Measurements from ENCODE around the gene CELSR1. TPM values are rescaled to one million over a fixed set of nuclear protein-coding genes. Genes with fewer than 3 reads are reported as not detected.

The CELSR1 gene
- total RNA-seq, 1 donor from 2014 or later = 27.6 TPM

- Histone ChIP-seq H3K9ac (ENCODE audit: low read length) (peak overlapping the region; percentile 61), H3K4me1 (ENCODE audit: insufficient read depth, low read length) (peaks cover 23% of the 10 kb centered on the region), H3K4me3 (ENCODE audit: insufficient read depth, low read depth, low read length) (no peak overlapping the region), H3K27me3 (ENCODE audit: insufficient read depth, low read length) (peaks cover 7% of the 10 kb centered on the region), H3K36me3 (ENCODE audit: insufficient read depth, low read length) (no peaks in the 10 kb centered on the region), H3K4me2 (ENCODE audit: low read length) (no peak overlapping the region), H4K20me1 (ENCODE audit: insufficient read depth, low read length) (no peaks in the 10 kb centered on the region), H3K9me3 (ENCODE audit: insufficient read depth, low read depth, low read length) (no peaks in the 10 kb centered on the region), H3K79me2 (ENCODE audit: insufficient read depth, low read length) (no peaks in the 10 kb centered on the region), H2AFZ (ENCODE audit: low read depth, low read length) (no peak overlapping the region), H3K27ac (ENCODE audit: low read depth, low read length) (peak overlapping the region; percentile 81)
- peaks cover 2% of the 10 kb centered on the region for H3K27me3 Mint-ChIP-seq (ENCODE audit: low read depth, unreplicated experiment)
- no peak overlapping the region for H3K27ac Mint-ChIP-seq (ENCODE audit: unreplicated experiment)
- no peak for DNase-seq (ENCODE audit: low read depth)
- no peak for FAIRE-seq
- H3K4me3 Mint-ChIP-seq (ENCODE audit: unreplicated experiment) = no peak overlapping the region
- no peak for TF ChIP-seq CTCF (IDR thresholded peaks at IDR 0.05; ENCODE audit: insufficient read depth, low read depth, low read length)
- no peak for TF ChIP-seq EZH2 (IDR thresholded peaks at IDR 0.05; ENCODE audit: insufficient read depth, low read length)
- peaks cover 13% of the 10 kb centered on the region for H3K4me1 Mint-ChIP-seq (ENCODE audit: low read depth, unreplicated experiment)
- H3K9me3 Mint-ChIP-seq (ENCODE audit: unreplicated experiment) = peaks cover 2% of the 10 kb centered on the region
- H3K36me3 Mint-ChIP-seq (ENCODE audit: low read depth, unreplicated experiment) = peaks cover 10% of the 10 kb centered on the region
Measured at GRCh38 chr22:46417769-46418168, 119.7 kb downstream of the CELSR1 start.

- no peaks in the 10 kb centered on the region for H3K36me3 ChIP-seq (ENCODE audit: insufficient read depth, low read length)
- H3K4me2 ChIP-seq (ENCODE audit: low read length) = peak overlapping the region; percentile 76
- no peak overlapping the region for H3K4me3 ChIP-seq (ENCODE audit: insufficient read depth, low read depth, low read length)
- peaks cover 10% of the 10 kb centered on the region for H3K36me3 Mint-ChIP-seq (ENCODE audit: low read depth, unreplicated experiment)
- H3K79me2 ChIP-seq (ENCODE audit: insufficient read depth, low read length) = no peaks in the 10 kb centered on the region
- H3K4me1 Mint-ChIP-seq (ENCODE audit: low read depth, unreplicated experiment) = peaks cover 13% of the 10 kb centered on the region
- H3K4me3 Mint-ChIP-seq (ENCODE audit: unreplicated experiment) = no peak overlapping the region
- H3K9me3 Mint-ChIP-seq (ENCODE audit: unreplicated experiment) = peaks cover 2% of the 10 kb centered on the region
- FAIRE-seq (no peak), DNase-seq (ENCODE audit: low read depth) (peak; percentile 97)
- no peak overlapping the region for H2AFZ ChIP-seq (ENCODE audit: low read depth, low read length)
- H3K9ac ChIP-seq (ENCODE audit: low read length) = peak overlapping the region; percentile 71
- no peaks in the 10 kb centered on the region for H3K9me3 ChIP-seq (ENCODE audit: insufficient read depth, low read depth, low read length)
- peaks cover 2% of the 10 kb centered on the region for H3K27me3 Mint-ChIP-seq (ENCODE audit: low read depth, unreplicated experiment)
- H3K27ac ChIP-seq (ENCODE audit: low read depth, low read length) = peak overlapping the region; percentile 81
- peaks cover 23% of the 10 kb centered on the region for H3K4me1 ChIP-seq (ENCODE audit: insufficient read depth, low read length)
- TF ChIP-seq CTCF (IDR thresholded peaks at IDR 0.05; ENCODE audit: insufficient read depth, low read depth, low read length) (no peak), EZH2 (IDR thresholded peaks at IDR 0.05; ENCODE audit: insufficient read depth, low read length) (no peak)
- no peaks in the 10 kb centered on the region for H4K20me1 ChIP-seq (ENCODE audit: insufficient read depth, low read length)
- peaks cover 7% of the 10 kb centered on the region for H3K27me3 ChIP-seq (ENCODE audit: insufficient read depth, low read length)
- peak overlapping the region; percentile 72 for H3K27ac Mint-ChIP-seq (ENCODE audit: unreplicated experiment)
Measured at GRCh38 chr22:46416891-46417580, 120.4 kb downstream of the CELSR1 start.

GRCh38 chr22:46416520-46416871, 120.9 kb downstream of the CELSR1 start:
- Histone ChIP-seq H2AFZ (ENCODE audit: low read depth, low read length) (no peak overlapping the region), H3K4me1 (ENCODE audit: insufficient read depth, low read length) (peaks cover 23% of the 10 kb centered on the region), H4K20me1 (ENCODE audit: insufficient read depth, low read length) (no peaks in the 10 kb centered on the region), H3K27ac (ENCODE audit: low read depth, low read length) (peak overlapping the region; percentile 81), H3K9ac (ENCODE audit: low read length) (peak overlapping the region; percentile 71), H3K36me3 (ENCODE audit: insufficient read depth, low read length) (no peaks in the 10 kb centered on the region), H3K27me3 (ENCODE audit: insufficient read depth, low read length) (peaks cover 7% of the 10 kb centered on the region), H3K9me3 (ENCODE audit: insufficient read depth, low read depth, low read length) (no peaks in the 10 kb centered on the region), H3K4me2 (ENCODE audit: low read length) (peak overlapping the region; percentile 76), H3K4me3 (ENCODE audit: insufficient read depth, low read depth, low read length) (no peak overlapping the region), H3K79me2 (ENCODE audit: insufficient read depth, low read length) (no peaks in the 10 kb centered on the region)
- FAIRE-seq (no peak), DNase-seq (ENCODE audit: low read depth) (no peak)
- H3K27ac Mint-ChIP-seq (ENCODE audit: unreplicated experiment) = peak overlapping the region; percentile 72
- peaks cover 10% of the 10 kb centered on the region for H3K36me3 Mint-ChIP-seq (ENCODE audit: low read depth, unreplicated experiment)
- peaks cover 2% of the 10 kb centered on the region for H3K27me3 Mint-ChIP-seq (ENCODE audit: low read depth, unreplicated experiment)
- no peak overlapping the region for H3K4me3 Mint-ChIP-seq (ENCODE audit: unreplicated experiment)
- peaks cover 13% of the 10 kb centered on the region for H3K4me1 Mint-ChIP-seq (ENCODE audit: low read depth, unreplicated experiment)
- TF ChIP-seq EZH2 (IDR thresholded peaks at IDR 0.05; ENCODE audit: insufficient read depth, low read length) = no peak
- no peak for TF ChIP-seq CTCF (IDR thresholded peaks at IDR 0.05; ENCODE audit: insufficient read depth, low read depth, low read length)
- H3K9me3 Mint-ChIP-seq (ENCODE audit: unreplicated experiment) = peaks cover 2% of the 10 kb centered on the region
